Body of pancreas (tissue), 4 donors: Measurements from ENCODE around the gene RALGAPA1.
"Not testable (repeated sequence)": the region's sequence is repeated elsewhere in the genome, so short reads cannot be mapped to it uniquely, and the experiment has no call there.

Source experiments
- POLR2A ChIP-seq, 3 donors: fragments of 450-650 bp; IDR thresholded peaks; one replicate each; pipeline ENCODE4 v1.6.1; 2016; ENCODE audit warnings: antibody characterized with exemption in 3 of 3, mild to moderate bottlenecking in 2 of 3
- TF ChIP-seq, protein P1 (sequence below), 7 experiments: fragments of 450-650 bp in 4 of 7; fragments of 200-600 bp in 3 of 7; sonication (generic) in 3 of 7; IDR thresholded peaks; one replicate each; pipeline ENCODE4 v1.5.1; 2016 to 2019; ENCODE audit warnings: antibody characterized with exemption in 7 of 7

DNA sequence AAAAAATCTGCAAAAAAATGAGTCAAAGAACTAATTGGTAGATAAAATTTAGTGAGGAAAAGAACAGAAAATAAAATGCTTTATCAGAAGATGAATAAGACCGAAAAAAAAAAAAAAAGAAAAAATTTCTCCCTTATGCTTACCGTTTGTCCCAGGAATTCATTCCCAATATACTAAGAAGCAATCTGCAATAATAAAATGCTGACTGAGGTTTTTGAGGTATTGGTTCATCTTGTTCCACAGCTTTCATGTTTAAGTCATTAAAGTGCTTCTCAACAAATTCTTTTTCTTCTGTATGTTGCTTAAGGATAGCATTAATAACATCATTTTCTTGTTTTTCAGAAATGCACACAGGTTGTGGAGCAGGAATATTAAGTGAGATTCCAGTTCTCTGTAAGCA lies 182.1 kb downstream of the RALGAPA1 start:
- TF ChIP-seq, protein P1, sequence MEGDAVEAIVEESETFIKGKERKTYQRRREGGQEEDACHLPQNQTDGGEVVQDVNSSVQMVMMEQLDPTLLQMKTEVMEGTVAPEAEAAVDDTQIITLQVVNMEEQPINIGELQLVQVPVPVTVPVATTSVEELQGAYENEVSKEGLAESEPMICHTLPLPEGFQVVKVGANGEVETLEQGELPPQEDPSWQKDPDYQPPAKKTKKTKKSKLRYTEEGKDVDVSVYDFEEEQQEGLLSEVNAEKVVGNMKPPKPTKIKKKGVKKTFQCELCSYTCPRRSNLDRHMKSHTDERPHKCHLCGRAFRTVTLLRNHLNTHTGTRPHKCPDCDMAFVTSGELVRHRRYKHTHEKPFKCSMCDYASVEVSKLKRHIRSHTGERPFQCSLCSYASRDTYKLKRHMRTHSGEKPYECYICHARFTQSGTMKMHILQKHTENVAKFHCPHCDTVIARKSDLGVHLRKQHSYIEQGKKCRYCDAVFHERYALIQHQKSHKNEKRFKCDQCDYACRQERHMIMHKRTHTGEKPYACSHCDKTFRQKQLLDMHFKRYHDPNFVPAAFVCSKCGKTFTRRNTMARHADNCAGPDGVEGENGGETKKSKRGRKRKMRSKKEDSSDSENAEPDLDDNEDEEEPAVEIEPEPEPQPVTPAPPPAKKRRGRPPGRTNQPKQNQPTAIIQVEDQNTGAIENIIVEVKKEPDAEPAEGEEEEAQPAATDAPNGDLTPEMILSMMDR (IDR thresholded peaks at IDR 0.05), result not testable (repeated sequence)
- TF ChIP-seq POLR2A (IDR thresholded peaks at IDR 0.05), result not testable (repeated sequence)
